Measurements from ENCODE around the gene GRAMD4. TPM values are rescaled to one million over a fixed set of nuclear protein-coding genes. Genes with fewer than 3 reads are reported as not detected.
A peak's percentile ranks its signal among the peaks of the same experiment; 100 is the strongest.

GRAMD4 gene
- total and polyA plus RNA-seq, 10 of the 15 experiments (the other 5 are each of a cell fraction or from before 2014, with no cell fraction given): 0.21 to 45.5 (median 10.6) TPM

DNA sequence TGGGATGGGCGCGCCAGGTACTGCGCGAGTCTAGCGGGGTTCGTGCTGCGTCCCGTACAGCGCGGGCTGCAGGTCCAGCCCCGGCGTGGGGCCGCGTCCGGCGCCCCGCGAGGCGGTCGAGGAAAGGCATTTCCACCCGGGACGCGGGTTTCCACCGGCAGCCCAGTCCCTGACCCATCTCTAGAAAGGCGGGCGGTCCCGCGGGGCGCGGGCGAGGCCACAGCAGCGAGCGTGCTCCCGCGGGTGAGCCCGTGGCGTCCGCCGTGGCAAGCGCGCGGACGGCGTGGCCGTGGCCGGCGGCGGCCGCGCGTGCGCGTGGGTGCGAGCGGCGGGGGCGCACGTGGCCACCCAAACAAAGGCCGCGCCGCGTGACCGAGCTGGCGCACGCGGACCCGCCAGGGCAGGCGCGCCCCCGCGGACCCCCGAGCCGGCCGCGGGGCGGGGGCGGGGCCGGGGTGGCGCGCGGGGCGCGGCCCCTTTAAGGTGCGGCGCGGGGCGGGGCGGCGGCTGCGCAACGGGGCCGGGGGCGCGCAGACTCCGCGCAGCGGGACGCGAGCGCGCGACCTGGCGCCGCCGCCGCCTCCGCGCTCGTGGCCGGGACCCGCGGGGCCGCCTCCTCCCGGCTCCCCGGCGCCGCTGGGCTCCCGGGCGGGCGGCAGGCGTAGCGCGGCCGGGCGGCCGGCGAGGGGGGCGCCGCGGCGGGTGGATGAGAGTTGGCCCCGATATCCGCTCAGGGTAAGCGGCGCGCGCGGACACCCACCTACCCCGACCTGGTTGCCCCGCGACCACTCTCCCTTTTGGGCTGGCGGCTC lies 43.4 kb upstream of the GRAMD4 start (continued):
- TF ChIP-seq PML (IDR thresholded peaks at IDR 0.05; ENCODE audit: low read length): no peak
- TF ChIP-seq KDM1A (IDR thresholded peaks at IDR 0.05; ENCODE audit: borderline replicate concordance): no peak
- TF ChIP-seq RAD51 (IDR thresholded peaks at IDR 0.05): no peak
- no peak for TF ChIP-seq IKZF2 (IDR thresholded peaks at IDR 0.05)
- TF ChIP-seq, protein P1, sequence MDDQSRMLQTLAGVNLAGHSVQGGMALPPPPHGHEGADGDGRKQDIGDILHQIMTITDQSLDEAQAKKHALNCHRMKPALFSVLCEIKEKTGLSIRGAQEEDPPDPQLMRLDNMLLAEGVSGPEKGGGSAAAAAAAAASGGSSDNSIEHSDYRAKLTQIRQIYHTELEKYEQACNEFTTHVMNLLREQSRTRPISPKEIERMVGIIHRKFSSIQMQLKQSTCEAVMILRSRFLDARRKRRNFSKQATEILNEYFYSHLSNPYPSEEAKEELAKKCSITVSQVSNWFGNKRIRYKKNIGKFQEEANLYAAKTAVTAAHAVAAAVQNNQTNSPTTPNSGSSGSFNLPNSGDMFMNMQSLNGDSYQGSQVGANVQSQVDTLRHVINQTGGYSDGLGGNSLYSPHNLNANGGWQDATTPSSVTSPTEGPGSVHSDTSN (IDR thresholded peaks at IDR 0.05; ENCODE audit: insufficient replicate concordance, low read depth, low read length): no peak
- TF ChIP-seq SIX5 (IDR thresholded peaks at IDR 0.05; ENCODE audit: low read depth, low read length, severe bottlenecking): no peak
- no peak for TF ChIP-seq CREM (IDR thresholded peaks at IDR 0.05; ENCODE audit: low read depth)
- 0 out of 2 replicates have a peak, but pooled peaks have one; percentile 37 for TF ChIP-seq POLR2A (IDR thresholded peaks at IDR 0.05; ENCODE audit: low read depth, low read length)
- TF ChIP-seq CEBPB (IDR thresholded peaks at IDR 0.05; ENCODE audit: borderline replicate concordance in 1 of 2, low read depth in 2 of 2, low read length in 2 of 2): no peak
- TF ChIP-seq RBBP5 (conservative IDR thresholded peaks at IDR 0.05): no peak
- no peak for TF ChIP-seq CHD1 (IDR thresholded peaks at IDR 0.05; ENCODE audit: low read depth, low read length)
- TF ChIP-seq, protein P2, sequence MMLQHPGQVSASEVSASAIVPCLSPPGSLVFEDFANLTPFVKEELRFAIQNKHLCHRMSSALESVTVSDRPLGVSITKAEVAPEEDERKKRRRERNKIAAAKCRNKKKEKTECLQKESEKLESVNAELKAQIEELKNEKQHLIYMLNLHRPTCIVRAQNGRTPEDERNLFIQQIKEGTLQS (IDR thresholded peaks at IDR 0.05; ENCODE audit: borderline replicate concordance, extremely low read depth, low read depth, low read length): no peak
- TF ChIP-seq, protein P3, sequence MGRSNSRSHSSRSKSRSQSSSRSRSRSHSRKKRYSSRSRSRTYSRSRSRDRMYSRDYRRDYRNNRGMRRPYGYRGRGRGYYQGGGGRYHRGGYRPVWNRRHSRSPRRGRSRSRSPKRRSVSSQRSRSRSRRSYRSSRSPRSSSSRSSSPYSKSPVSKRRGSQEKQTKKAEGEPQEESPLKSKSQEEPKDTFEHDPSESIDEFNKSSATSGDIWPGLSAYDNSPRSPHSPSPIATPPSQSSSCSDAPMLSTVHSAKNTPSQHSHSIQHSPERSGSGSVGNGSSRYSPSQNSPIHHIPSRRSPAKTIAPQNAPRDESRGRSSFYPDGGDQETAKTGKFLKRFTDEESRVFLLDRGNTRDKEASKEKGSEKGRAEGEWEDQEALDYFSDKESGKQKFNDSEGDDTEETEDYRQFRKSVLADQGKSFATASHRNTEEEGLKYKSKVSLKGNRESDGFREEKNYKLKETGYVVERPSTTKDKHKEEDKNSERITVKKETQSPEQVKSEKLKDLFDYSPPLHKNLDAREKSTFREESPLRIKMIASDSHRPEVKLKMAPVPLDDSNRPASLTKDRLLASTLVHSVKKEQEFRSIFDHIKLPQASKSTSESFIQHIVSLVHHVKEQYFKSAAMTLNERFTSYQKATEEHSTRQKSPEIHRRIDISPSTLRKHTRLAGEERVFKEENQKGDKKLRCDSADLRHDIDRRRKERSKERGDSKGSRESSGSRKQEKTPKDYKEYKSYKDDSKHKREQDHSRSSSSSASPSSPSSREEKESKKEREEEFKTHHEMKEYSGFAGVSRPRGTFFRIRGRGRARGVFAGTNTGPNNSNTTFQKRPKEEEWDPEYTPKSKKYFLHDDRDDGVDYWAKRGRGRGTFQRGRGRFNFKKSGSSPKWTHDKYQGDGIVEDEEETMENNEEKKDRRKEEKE (IDR thresholded peaks at IDR 0.05): no peak
- TF ChIP-seq, protein P4, sequence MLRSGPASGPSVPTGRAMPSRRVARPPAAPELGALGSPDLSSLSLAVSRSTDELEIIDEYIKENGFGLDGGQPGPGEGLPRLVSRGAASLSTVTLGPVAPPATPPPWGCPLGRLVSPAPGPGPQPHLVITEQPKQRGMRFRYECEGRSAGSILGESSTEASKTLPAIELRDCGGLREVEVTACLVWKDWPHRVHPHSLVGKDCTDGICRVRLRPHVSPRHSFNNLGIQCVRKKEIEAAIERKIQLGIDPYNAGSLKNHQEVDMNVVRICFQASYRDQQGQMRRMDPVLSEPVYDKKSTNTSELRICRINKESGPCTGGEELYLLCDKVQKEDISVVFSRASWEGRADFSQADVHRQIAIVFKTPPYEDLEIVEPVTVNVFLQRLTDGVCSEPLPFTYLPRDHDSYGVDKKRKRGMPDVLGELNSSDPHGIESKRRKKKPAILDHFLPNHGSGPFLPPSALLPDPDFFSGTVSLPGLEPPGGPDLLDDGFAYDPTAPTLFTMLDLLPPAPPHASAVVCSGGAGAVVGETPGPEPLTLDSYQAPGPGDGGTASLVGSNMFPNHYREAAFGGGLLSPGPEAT (IDR thresholded peaks at IDR 0.05; ENCODE audit: low read depth): no peak
